GM21526 (cell line): ENCODE measurements around the gene SHH.

Experiments used
- ATAC-seq: cut with Tn5 transposase; IDR thresholded peaks from one replicate; pipeline ENCODE4 v1.9.1; 2021; ENCODE audit warnings: moderate library complexity; ENCODE audit not compliant: unreplicated experiment, low FRiP score

Gene SHH

DNA sequence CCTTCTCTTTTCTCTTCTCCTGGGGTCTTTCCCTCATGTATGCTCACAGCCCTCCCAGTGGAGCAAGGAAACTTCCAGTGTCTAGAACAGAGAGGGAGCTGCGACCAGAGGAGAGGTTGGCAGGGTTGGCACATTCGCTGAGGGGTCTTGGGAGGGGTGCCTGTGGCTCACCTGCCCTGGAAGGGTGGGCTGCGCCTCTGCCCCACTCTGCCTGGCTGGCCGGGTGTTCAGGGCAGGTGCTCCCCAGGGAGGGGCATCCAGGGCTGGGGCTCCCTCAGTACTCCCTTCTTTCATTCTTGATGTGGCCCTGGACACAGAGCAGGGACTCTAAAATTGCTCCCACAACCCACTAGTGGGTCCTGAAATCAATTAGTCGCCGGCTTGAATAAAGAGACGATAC is 16.9 kb downstream of the SHH start:
- ATAC-seq, result no peak

DNA sequence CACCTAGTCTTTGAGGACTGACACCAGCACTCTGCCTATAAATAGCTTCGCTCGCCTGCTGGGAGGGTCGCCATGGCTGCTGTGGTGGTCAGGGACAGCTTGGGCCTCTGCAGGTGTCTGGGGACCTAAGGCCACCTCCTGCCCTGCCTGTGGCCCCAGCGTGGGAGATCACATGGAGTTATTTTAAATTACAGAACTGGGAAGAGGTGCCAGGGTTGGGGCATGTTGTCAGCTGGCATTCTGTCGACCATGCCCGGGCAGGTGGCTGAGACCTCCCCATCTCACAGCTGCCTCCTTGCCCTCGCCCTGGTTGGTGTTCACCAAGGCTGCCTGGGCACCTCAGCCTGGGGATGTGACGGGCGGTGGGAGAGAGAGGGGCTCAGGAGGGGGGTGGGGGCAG is 18.1 kb downstream of the SHH start:
- ATAC-seq, result no peak

DNA sequence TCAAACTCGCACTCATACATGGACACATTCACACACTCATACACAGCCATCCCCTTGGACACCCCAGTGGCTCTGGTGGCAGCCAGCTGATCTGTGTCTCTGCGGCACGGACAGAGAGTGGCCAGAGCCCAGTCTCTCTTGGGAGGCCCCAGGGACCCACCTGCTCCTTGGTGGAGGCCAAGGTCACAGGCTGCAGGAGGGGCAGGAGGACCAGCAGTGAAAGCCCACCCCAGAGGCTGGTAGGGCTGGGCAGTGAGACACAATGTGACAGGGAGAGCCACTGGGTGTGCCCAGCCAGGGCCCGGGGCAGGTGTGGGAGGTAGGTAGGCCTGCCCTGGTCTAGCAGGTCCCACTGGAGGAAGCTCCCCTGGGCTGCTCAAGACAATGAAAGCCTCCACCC is 18.5 kb downstream of the SHH start:
- no peak for ATAC-seq

DNA sequence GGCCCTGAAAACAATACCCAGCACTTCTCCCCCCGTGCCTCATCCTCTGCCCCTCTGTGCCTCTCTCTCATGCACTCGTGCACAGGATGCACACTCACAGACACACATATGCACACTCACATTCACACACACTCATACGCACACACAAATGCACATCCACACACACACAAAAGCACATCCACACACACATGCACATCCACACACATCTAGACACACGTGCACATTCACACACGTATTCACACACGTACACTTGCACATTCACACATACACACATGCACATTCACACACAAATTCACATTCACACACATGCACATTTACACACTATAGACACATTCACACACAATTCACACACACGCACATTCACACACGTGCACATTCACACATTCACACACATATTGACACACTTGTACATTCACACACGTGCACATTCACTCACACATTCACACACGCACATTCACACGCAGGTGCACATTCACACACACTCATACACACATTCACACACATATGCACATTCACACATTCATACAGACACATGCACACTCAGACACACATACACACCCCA is 19.2 kb downstream of the SHH start:
- no peak for ATAC-seq

DNA sequence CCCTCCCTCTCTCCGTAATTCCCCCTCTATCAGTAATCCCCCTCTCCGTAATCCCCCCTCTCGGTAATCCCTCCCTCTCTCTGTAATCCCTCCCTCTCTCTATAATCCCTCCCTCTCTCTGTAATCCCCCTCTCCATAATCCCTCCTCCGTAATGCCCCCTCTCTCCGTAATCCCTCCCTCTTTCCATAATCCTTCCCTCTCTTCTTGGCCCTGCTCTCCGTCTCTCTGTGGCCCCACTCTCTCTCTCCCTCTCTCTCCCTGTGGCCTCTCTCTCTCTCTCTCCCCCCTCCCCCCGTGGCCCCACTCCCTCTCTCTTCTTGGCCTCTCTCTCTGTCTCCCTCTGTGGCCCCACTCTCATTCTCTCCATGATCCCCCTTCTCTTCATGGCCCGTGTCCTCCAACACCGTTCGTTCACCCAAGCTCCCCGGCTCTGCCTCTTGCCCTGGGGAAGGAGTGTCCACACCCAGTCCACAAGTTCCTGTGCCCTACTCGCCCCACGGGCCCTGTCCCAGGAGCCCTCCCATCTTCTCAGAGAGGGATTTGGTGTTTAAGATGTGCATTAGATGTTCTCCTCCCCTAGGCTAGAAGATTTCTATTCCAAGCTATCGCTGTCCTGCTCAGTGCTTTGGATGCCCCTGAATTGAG is 19.8 kb downstream of the SHH start:
- ATAC-seq, result no peak

DNA sequence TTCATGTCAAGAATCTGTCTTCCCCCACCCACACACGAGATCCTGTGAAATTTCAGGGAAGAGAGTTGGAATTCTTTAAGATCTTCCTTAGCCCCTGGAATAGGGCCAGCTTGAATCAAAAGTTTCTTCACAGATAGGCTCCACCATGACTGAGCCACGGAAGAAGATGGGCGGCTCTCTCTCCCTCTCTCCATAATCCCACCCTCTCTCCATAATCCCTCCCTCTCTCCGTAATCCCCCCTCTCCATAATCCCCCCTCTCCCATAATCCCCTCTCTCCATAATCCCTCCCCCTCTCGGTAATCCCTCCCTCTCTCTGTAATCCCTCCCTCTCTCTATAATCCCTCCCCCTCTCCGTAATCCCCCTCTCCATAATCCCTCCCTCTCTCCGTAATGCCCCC is 20.4 kb downstream of the SHH start:
- ATAC-seq, result no peak

DNA sequence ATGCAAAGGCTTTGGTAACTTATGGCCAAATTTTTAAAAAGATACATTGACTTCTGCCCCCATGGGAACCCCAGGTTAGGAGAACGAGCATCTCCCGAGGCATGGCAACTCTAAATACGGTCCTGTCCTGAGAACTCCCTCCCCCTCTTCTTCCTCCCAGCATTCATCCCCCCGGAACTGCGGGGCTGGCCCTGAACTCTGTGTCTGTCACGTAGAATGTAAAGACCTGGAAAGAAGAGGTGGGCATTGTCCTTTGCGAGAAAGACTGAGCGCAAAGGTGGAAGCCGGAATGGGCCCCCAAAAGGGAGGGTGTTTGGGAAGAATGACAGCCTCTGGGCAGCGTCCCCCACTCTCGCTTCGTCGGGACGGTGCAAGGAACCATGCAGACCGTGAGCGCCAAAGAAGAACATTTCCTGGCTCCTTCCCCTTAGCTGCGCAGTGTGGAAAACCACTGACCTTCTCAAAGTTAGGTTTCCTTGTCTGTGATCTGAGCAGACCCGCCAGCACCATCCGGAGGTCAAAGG is 21.0 kb downstream of the SHH start:
- ATAC-seq, result no peak

DNA sequence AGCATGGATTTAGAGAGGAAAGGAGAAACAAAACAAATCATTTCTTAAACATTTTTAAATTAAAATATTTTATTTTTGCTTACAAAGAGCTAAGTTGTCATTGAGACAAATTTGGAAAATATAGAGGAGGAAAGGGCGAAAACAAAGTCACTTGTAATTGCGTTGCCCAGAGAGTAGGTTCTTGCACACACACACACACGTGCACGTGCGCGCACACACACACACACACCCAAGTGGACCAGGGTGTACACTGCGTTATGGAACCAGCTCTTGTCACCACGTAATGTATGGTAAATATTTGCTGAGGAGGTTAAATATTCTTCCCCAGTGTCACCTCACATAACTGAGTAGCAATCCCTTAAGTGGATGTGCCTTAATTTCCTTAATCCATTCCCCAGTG is 21.6 kb downstream of the SHH start:
- ATAC-seq, result no peak

- ATAC-seq, result no peak
Measured at GRCh38 chr7:155789001-155789725, 23.1 kb downstream of the SHH start.

GRCh38 chr7:155788616-155789000 is 23.7 kb downstream of the SHH start:
- no peak for ATAC-seq

DNA sequence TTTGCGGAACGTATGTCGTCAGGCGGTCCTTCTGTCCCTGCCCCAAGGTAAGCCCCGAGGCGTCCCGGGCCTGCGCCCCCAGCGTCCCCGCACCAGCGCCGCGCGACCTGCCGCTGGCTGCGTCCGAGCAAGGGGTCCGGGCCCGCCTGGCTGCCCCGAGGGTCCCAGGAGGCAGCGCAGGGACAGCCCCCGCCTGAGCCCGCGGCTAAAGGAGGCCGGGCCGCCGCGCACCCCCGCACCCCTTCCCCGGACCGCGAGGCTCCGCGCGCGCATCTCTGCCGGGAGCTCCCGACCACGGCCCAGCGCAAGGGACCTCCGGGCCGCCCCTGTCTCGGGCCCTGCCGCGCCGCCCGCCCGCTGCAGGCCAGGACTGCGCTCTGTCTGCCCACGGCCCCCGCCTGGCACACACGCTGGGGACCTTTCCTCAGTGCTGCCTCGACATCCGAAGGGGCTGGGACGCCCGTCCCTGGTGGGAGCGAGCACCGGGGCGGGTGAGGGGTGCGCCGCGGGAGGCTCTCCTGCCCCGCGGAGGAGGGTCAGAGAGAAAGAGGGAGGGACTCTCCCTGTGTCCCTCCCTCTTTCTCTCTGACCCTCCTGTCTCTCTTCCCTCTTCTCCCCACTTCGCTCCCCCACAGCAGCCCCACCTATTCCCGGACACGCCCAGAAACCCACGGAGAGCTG is 25.0 kb downstream of the SHH start:
- no peak for ATAC-seq

GRCh38 chr7:155786491-155786890 is 25.8 kb downstream of the SHH start:
- ATAC-seq, result no peak

DNA sequence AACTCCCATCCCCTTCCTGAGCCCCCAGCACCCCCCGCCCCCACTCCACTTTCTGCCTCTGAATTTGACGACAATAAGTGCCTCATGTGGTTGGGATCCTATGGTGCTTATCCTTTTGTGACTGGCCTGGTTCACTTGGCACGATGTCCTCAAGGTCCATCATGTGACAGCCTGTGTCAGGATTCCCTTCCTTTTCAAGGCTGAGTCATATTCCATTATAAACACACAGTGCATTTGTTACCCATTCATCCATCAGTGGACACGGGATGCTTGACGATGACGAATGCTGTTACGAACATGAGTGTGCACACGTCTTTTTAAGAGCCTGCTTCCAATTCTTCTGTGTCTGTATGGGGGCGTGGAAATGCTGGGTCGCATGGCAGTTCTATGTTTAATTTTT is 26.7 kb downstream of the SHH start:
- ATAC-seq, result no peak

- ATAC-seq, result no peak
Measured at GRCh38 chr7:155782466-155782865, 29.8 kb downstream of the SHH start.

- ATAC-seq, result no peak
Measured at GRCh38 chr7:155781433-155781832, 30.8 kb downstream of the SHH start.

GRCh38 chr7:155780884-155781283 is 31.4 kb downstream of the SHH start:
- ATAC-seq, result no peak

DNA sequence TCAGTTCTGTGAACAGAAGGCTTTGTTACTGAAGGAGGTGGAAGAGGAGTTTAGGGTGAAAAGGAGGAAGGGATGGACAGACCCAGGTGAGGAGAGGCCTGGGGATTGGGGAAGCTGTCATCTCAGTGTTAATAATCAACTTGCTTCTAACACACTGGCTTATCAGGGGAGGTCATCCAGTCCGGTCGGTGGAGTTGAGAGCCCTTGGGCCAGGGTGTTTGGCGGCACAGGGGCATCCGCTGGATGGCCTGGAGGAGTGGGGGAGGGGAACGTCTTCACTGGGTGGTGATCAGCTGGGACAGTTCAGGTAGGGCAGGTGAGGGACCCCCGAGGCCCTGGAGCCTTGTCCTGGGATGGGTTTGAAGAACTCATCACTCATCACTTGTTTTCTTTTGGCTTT is 33.9 kb downstream of the SHH start:
- no peak for ATAC-seq

- no peak for ATAC-seq
Measured at GRCh38 chr7:155776606-155777005, 35.7 kb downstream of the SHH start.

- ATAC-seq, result no peak
Measured at GRCh38 chr7:155775691-155776090, 36.6 kb downstream of the SHH start.

- ATAC-seq, result no peak
Measured at GRCh38 chr7:155774947-155775346, 37.3 kb downstream of the SHH start.

GRCh38 chr7:155773531-155773930 is 38.7 kb downstream of the SHH start:
- no peak for ATAC-seq
